GM12872 (cell line): ENCODE data around the gene TECTB.

Source experiments
- CTCF ChIP-seq: IDR thresholded peaks from 3 replicates; pipeline ENCODE4 v1.5.1; 2011; ENCODE audit warnings: low read depth, mild to moderate bottlenecking, low read length, moderate library complexity; ENCODE audit not compliant: insufficient read depth

The TECTB gene

GRCh38 chr10:112330162-112330561, 47.0 kb downstream of the TECTB start:
- no peak for TF ChIP-seq CTCF

GRCh38 chr10:112330607-112331160, 47.5 kb downstream of the TECTB start:
- no peak for TF ChIP-seq CTCF

- TF ChIP-seq CTCF = no peak
Measured at GRCh38 chr10:112332022-112332421, 48.8 kb downstream of the TECTB start.

- TF ChIP-seq CTCF = no peak
Measured at GRCh38 chr10:112332509-112333228, 49.5 kb downstream of the TECTB start.

- TF ChIP-seq CTCF = no peak
Measured at GRCh38 chr10:112333452-112333851, 50.3 kb downstream of the TECTB start.

GRCh38 chr10:112335111-112335867, 52.1 kb downstream of the TECTB start:
- TF ChIP-seq CTCF = no peak

- no peak for TF ChIP-seq CTCF
Measured at GRCh38 chr10:112335868-112336265, 52.7 kb downstream of the TECTB start.
